WTC11 (cell line): ENCODE results near the gene KDM2A. TPM values are rescaled to one million over a fixed set of nuclear protein-coding genes. Genes with fewer than 3 reads are reported as not detected.
A peak's percentile ranks its signal among the peaks of the same experiment; 100 is the strongest.

ENCODE experiments used
- ATAC-seq: fragments of 200-7000 bp; cut with Tn5 transposase; 2 replicates; pipeline ENCODE4 v1.10.0; 2021; ENCODE audit warnings: mild to moderate bottlenecking, moderate library complexity
- CTCF ChIA-PET: fragments of 300-600 bp; sonication (Branson Sonifier 250); formaldehyde crosslinking; loops from one replicate; lab custom pipeline; 2021; ENCODE audit warnings: antibody characterized with exemption; lab: Charles Lee
- POLR2A ChIA-PET: fragments of 350-600 bp; sonication (Branson Sonifier 250); formaldehyde crosslinking; loops from one replicate; lab custom pipeline; 2021; ENCODE audit warnings: antibody characterized with exemption; lab: Charles Lee
- DNase-seq: peaks from one replicate; pipeline ENCODE4 v3.0.0; 2021; ENCODE audit warnings: low spot score
- H3K27ac Mint-ChIP-seq: 2 replicates; pipeline ENCODE4 v1.8.0; 2021; ENCODE audit warnings: mixed read lengths
- H3K27me3 Mint-ChIP-seq: 2 replicates; pipeline ENCODE4 v1.8.0; 2021; ENCODE audit warnings: low read depth, mild to moderate bottlenecking, moderate library complexity, mixed read lengths
- H3K36me3 Mint-ChIP-seq: 2 replicates; pipeline ENCODE4 v1.8.0; 2021; ENCODE audit warnings: mixed read lengths
- H3K4me1 Mint-ChIP-seq: 2 replicates; pipeline ENCODE4 v1.8.0; 2022; ENCODE audit warnings: mixed read lengths
- H3K4me3 Mint-ChIP-seq: 2 replicates; pipeline ENCODE4 v1.8.0; 2021; ENCODE audit warnings: mild to moderate bottlenecking, moderate library complexity, mixed read lengths
- H3K9me3 Mint-ChIP-seq: 2 replicates; pipeline ENCODE4 v1.8.0; 2021; ENCODE audit warnings: mixed read lengths
- ELF4 ChIP-seq: sonication (generic); formaldehyde crosslinking; IDR thresholded peaks from 2 replicates; pipeline ENCODE4 v1.8.1; 2022; ENCODE audit warnings: low read depth, mild to moderate bottlenecking, moderate library complexity, missing genetic modification reagents
- ETV6 ChIP-seq: sonication (generic); formaldehyde crosslinking; IDR thresholded peaks from 2 replicates; pipeline ENCODE4 v1.8.1; 2022; ENCODE audit warnings: mild to moderate bottlenecking, missing genetic modification reagents
- FOXJ3 ChIP-seq: sonication (generic); formaldehyde crosslinking; IDR thresholded peaks from 2 replicates; pipeline ENCODE4 v1.9.0; 2021; ENCODE audit warnings: missing genetic modification reagents, mild to moderate bottlenecking, borderline replicate concordance
- GRHL2 ChIP-seq: fragments of 250-450 bp; sonication (Bioruptor Pico); IDR thresholded peaks from 2 replicates; pipeline ENCODE4 v1.8.0; 2022; ENCODE audit warnings: mild to moderate bottlenecking, moderate library complexity; ENCODE audit not compliant: insufficient replicate concordance, severe bottlenecking
- MXD4 ChIP-seq: fragments of 250-450 bp; sonication (Bioruptor Pico); IDR thresholded peaks from 2 replicates; pipeline ENCODE4 v1.8.0; 2021; ENCODE audit warnings: mild to moderate bottlenecking, moderate library complexity, borderline replicate concordance
- MYBL2 ChIP-seq: sonication (generic); formaldehyde crosslinking; IDR thresholded peaks from 2 replicates; pipeline ENCODE4 v1.8.1; 2023; ENCODE audit warnings: mild to moderate bottlenecking, moderate library complexity, missing genetic modification reagents
- NR3C1 ChIP-seq: sonication (generic); formaldehyde crosslinking; conservative IDR thresholded peaks from 2 replicates; pipeline ENCODE4 v1.8.1; 2023; ENCODE audit warnings: low read depth, mild to moderate bottlenecking, missing genetic modification reagents
- SMAD3 ChIP-seq: sonication (generic); formaldehyde crosslinking; IDR thresholded peaks from 2 replicates; pipeline ENCODE4 v1.8.0; 2022; ENCODE audit warnings: missing genetic modification reagents, mild to moderate bottlenecking, borderline replicate concordance
- TP53 ChIP-seq: sonication (generic); formaldehyde crosslinking; IDR thresholded peaks from 2 replicates; pipeline ENCODE4 v1.8.1; 2023; ENCODE audit warnings: mild to moderate bottlenecking, missing genetic modification reagents
- ZBTB21 ChIP-seq: sonication (generic); formaldehyde crosslinking; IDR thresholded peaks from 2 replicates; pipeline ENCODE4 v1.8.1; 2023; ENCODE audit warnings: mild to moderate bottlenecking, missing genetic modification reagents, borderline replicate concordance
- ZBTB43 ChIP-seq: sonication (generic); formaldehyde crosslinking; IDR thresholded peaks from 2 replicates; pipeline ENCODE4 v1.8.1; 2023; ENCODE audit warnings: mild to moderate bottlenecking, missing genetic modification reagents
- ZNF138 ChIP-seq: sonication (generic); formaldehyde crosslinking; conservative IDR thresholded peaks from 2 replicates; pipeline ENCODE4 v1.8.1; 2022; ENCODE audit warnings: mild to moderate bottlenecking, moderate library complexity, missing genetic modification reagents
- ZNF396 ChIP-seq: fragments of 250-450 bp; sonication (Bioruptor Pico); IDR thresholded peaks from 2 replicates; pipeline ENCODE4 v1.8.0; 2021; ENCODE audit warnings: mild to moderate bottlenecking, moderate library complexity, borderline replicate concordance
- ZNF512 ChIP-seq: sonication (generic); formaldehyde crosslinking; IDR thresholded peaks from 2 replicates; pipeline ENCODE4 v1.8.1; 2022; ENCODE audit warnings: missing genetic modification reagents, borderline replicate concordance
- total RNA-seq: library from RNA; stranded (reverse); gene quantifications from 3 replicates; pipeline ENCODE4 v1.2.3, GENCODE V29; 2021
- TF ChIP-seq, protein P1 (sequence below): fragments of 250-450 bp; sonication (Bioruptor Pico); conservative IDR thresholded peaks from 2 replicates; pipeline ENCODE4 v1.9.0; 2021; ENCODE audit warnings: mild to moderate bottlenecking
- TF ChIP-seq, protein P2 (sequence below): fragments of 250-450 bp; sonication (Bioruptor Pico); IDR thresholded peaks from 2 replicates; pipeline ENCODE4 v1.8.0; 2021; ENCODE audit warnings: mild to moderate bottlenecking
- TF ChIP-seq, protein P3 (sequence below): fragments of 250-450 bp; sonication (Bioruptor Pico); IDR thresholded peaks from 2 replicates; pipeline ENCODE4 v1.9.0; 2021; ENCODE audit warnings: mild to moderate bottlenecking

The KDM2A gene
- total RNA-seq, 1 experiment from 2014 or later, result 58.0 TPM

DNA sequence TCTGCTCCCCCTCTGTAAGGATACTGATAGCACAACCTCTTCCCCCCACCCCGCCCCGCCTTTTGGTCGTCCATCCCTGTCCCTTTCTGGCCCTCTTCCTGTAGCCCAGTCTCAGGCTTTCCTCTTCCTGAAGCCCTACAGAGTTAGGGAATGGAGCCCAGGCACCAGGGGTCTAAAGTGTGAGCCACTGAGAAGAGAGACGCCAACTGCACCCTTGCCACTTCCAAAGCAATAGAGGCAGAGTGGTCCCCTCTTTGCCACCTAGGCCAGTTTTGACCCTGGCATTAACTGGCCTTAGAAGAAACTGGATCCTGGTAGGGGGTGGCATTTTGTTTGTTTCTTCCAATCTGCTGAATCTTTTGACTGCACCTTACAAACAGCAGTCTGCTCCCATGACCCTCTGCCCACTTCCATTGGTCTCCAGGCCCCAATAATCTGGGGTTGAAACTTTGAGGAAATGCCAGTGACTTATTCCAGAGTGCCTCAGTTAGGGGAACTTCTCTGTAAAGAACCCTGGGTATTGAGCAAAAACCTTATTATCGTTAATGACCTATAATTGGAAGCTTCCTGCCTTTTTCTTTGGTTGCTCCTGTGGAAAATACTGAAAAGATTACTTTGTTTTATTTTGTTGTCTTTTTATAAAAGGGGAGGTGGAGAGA lies 137.5 kb downstream of the KDM2A start:
- H3K27me3 Mint-ChIP-seq, result peaks cover 9% of the 10 kb centered on the region
- POLR2A ChIA-PET, result no interaction called here
- ATAC-seq (no peak), DNase-seq (no peak)
- no peaks in the 10 kb centered on the region for H3K4me1 Mint-ChIP-seq
- H3K36me3 Mint-ChIP-seq, result peaks cover 51% of the 10 kb centered on the region
- no peaks in the 10 kb centered on the region for H3K9me3 Mint-ChIP-seq
- no peak overlapping the region for H3K4me3 Mint-ChIP-seq
- CTCF ChIA-PET, result interaction anchor here (1.0 kb wide), 1 partner anchor 176 kb away, joined by 3 read pairs; no protein-coding TSS in a partner anchor
- TF ChIP-seq, protein P1, sequence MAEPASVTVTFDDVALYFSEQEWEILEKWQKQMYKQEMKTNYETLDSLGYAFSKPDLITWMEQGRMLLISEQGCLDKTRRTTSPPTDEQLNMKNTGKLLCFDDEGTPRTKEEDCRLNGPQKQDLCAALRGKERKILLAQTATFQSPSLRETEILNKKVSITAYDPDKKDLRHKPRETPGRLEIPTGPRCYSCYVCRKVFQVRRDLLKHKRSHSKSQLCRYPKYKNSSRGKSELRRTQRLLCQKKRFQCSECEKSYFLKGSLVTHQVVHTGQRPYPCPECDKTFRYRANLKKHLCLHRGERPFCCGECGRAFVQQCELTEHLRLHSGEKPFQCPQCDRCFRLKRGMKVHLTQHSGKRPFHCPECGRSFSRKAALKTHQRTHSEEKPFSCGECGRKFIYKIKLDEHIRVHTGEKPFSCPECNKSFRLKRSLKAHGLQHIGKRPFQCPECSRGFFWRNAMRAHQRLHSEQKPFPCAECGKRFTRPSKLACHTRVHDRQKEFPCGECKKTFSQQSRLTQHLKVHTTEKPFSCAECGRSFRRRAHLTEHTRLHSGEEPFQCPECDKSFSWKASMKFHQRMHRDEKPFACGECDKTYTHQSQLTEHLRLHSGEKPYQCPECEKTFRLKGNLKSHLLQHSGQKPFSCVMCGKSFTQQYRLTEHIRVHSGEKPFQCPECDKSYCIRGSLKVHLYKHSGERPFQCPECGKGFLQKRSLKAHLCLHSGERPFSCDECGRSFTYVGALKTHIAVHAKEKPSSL, result no peak
- no peak for TF ChIP-seq ELF4 (CRISPR knock-in tag)
- no peak for TF ChIP-seq NR3C1 (CRISPR knock-in tag)
- TF ChIP-seq GRHL2 (CRISPR knock-in tag), result no peak
- TF ChIP-seq, protein P2, sequence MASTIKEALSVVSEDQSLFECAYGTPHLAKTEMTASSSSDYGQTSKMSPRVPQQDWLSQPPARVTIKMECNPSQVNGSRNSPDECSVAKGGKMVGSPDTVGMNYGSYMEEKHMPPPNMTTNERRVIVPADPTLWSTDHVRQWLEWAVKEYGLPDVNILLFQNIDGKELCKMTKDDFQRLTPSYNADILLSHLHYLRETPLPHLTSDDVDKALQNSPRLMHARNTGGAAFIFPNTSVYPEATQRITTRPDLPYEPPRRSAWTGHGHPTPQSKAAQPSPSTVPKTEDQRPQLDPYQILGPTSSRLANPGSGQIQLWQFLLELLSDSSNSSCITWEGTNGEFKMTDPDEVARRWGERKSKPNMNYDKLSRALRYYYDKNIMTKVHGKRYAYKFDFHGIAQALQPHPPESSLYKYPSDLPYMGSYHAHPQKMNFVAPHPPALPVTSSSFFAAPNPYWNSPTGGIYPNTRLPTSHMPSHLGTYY (CRISPR knock-in tag), result no peak
- no peak for TF ChIP-seq ZBTB43
- TF ChIP-seq ZNF138 (CRISPR knock-in tag), result no peak
- no peak for TF ChIP-seq TP53
- TF ChIP-seq SMAD3 (CRISPR knock-in tag), result no peak
- no peak for TF ChIP-seq ZNF396 (CRISPR knock-in tag)
- no peak for TF ChIP-seq ZNF512 (CRISPR knock-in tag)
- TF ChIP-seq MYBL2, result no peak
- TF ChIP-seq, protein P3, sequence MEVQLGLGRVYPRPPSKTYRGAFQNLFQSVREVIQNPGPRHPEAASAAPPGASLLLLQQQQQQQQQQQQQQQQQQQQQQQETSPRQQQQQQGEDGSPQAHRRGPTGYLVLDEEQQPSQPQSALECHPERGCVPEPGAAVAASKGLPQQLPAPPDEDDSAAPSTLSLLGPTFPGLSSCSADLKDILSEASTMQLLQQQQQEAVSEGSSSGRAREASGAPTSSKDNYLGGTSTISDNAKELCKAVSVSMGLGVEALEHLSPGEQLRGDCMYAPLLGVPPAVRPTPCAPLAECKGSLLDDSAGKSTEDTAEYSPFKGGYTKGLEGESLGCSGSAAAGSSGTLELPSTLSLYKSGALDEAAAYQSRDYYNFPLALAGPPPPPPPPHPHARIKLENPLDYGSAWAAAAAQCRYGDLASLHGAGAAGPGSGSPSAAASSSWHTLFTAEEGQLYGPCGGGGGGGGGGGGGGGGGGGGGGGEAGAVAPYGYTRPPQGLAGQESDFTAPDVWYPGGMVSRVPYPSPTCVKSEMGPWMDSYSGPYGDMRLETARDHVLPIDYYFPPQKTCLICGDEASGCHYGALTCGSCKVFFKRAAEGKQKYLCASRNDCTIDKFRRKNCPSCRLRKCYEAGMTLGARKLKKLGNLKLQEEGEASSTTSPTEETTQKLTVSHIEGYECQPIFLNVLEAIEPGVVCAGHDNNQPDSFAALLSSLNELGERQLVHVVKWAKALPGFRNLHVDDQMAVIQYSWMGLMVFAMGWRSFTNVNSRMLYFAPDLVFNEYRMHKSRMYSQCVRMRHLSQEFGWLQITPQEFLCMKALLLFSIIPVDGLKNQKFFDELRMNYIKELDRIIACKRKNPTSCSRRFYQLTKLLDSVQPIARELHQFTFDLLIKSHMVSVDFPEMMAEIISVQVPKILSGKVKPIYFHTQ (CRISPR knock-in tag), result no peak
- no peak for TF ChIP-seq MXD4 (CRISPR knock-in tag)
- no peak for TF ChIP-seq ETV6 (CRISPR knock-in tag)
- no peak for TF ChIP-seq FOXJ3 (CRISPR knock-in tag)
- no peak for TF ChIP-seq ZBTB21 (CRISPR knock-in tag)
- peak overlapping the region; percentile 53; the same call in 1 of the 2 replicates for H3K27ac Mint-ChIP-seq
